PC-3 (cell line): Measurements from ENCODE around the gene ACADL. TPM values are rescaled to one million over a fixed set of nuclear protein-coding genes. Genes with fewer than 3 reads are reported as not detected.

Experiments
- ATAC-seq: fragments of 200-7000 bp; cut with Tn5 transposase; 2 replicates; pipeline ENCODE4 v1.9.1; 2020; ENCODE audit warnings: mild to moderate bottlenecking, moderate library complexity
- BruUV-seq: library from RNA; stranded (reverse); fragments of 400-500 nt; replicated peaks from 2 replicates; lab custom pipeline; 2021; lab: Mats Ljungman, UMichigan
- CTCF ChIA-PET: fragments of 300-600 bp; sonication (Branson Sonifier 250); formaldehyde crosslinking; loops from one replicate; lab custom pipeline; 2022; ENCODE audit warnings: antibody characterized with exemption; lab: Charles Lee
- POLR2A ChIA-PET: fragments of 300-600 bp; sonication (Branson Sonifier 250); formaldehyde crosslinking; loops from one replicate; lab custom pipeline; 2022; ENCODE audit warnings: antibody characterized with exemption; ENCODE audit not compliant: unreplicated experiment; lab: Charles Lee
- DNase-seq: peaks from one replicate; pipeline ENCODE4 v3.0.0-alpha.2; 2015
- H2AFZ ChIP-seq: fragments of 300-600 bp; sonication (generic); 2 replicates; pipeline ENCODE4 v1.6.0; 2016; ENCODE audit warnings: antibody characterized with exemption, low read length
- H3F3A ChIP-seq: fragments of 300-600 bp; sonication (generic); one replicate; pipeline ENCODE4 v1.6.0; 2017; ENCODE audit warnings: antibody characterized with exemption, low read length, control low read depth, mild to moderate bottlenecking; ENCODE audit not compliant: unreplicated experiment
- H3K27ac ChIP-seq: fragments of 300-600 bp; sonication (generic); 2 replicates; pipeline ENCODE4 v1.5.1; 2016; ENCODE audit warnings: mild to moderate bottlenecking, low read length
- H3K27me3 ChIP-seq: fragments of 300-600 bp; sonication (generic); 2 replicates; pipeline ENCODE4 v1.6.1; 2016; ENCODE audit warnings: low read length, mixed read lengths
- H3K36me3 ChIP-seq: fragments of 300-600 bp; sonication (generic); 2 replicates; pipeline ENCODE4 v1.6.1; 2016; ENCODE audit warnings: low read depth, mixed run types, low read length, mixed read lengths
- H3K4me1 ChIP-seq: fragments of 300-600 bp; sonication (generic); 2 replicates; pipeline ENCODE4 v1.5.1; 2016; ENCODE audit warnings: low read length; ENCODE audit not compliant: insufficient read depth
- H3K4me2 ChIP-seq: fragments of 300-600 bp; sonication (generic); 2 replicates; pipeline ENCODE4 v1.6.0; 2016; ENCODE audit warnings: low read length
- H3K4me3 ChIP-seq: fragments of 300-600 bp; sonication (generic); 2 replicates; pipeline ENCODE4 v1.5.1; 2016; ENCODE audit warnings: mild to moderate bottlenecking, low read length, mixed read lengths
- H3K79me2 ChIP-seq: fragments of 300-600 bp; sonication (generic); 2 replicates; pipeline ENCODE4 v1.6.1; 2017; ENCODE audit warnings: low read length, mixed read lengths
- H3K9ac ChIP-seq: fragments of 300-600 bp; sonication (generic); 2 replicates; pipeline ENCODE4 v1.6.0; 2016; ENCODE audit warnings: mild to moderate bottlenecking, low read length
- H3K9me2 ChIP-seq: fragments of 300-600 bp; sonication (generic); replicated peaks from 2 replicates; pipeline ENCODE4 v1.6.1; 2016; ENCODE audit warnings: mixed run types, low read length, mixed read lengths
- H3K9me3 ChIP-seq: fragments of 300-600 bp; sonication (generic); 2 replicates; pipeline ENCODE4 v1.6.1; 2016; ENCODE audit warnings: low read length, mixed read lengths
- H4K20me1 ChIP-seq: fragments of 300-600 bp; sonication (generic); 2 replicates; pipeline ENCODE4 v1.6.1; 2016; ENCODE audit warnings: low read length, mixed read lengths
- EZH2 ChIP-seq: fragments of 300-600 bp; sonication (generic); IDR thresholded peaks from one replicate; pipeline ENCODE4 v1.6.1; 2017; ENCODE audit warnings: antibody characterized with exemption, mild to moderate bottlenecking, low read length; ENCODE audit not compliant: unreplicated experiment
- EZH2phosphoT487 ChIP-seq: fragments of 300-600 bp; sonication (generic); IDR thresholded peaks from 2 replicates; pipeline ENCODE4 v1.6.1; 2018; ENCODE audit warnings: mild to moderate bottlenecking, antibody characterized with exemption, low read length, borderline replicate concordance
- intact Hi-C: fragments of 100-400 bp; cut with micrococcal nuclease; formaldehyde crosslinking; loops from 2 replicates; pipeline ENCODE4 v1.9.0; 2023
- total RNA-seq: library from RNA; depleted of rRNA; stranded (reverse); fragments of >200 nt; gene quantifications from 2 replicates; pipeline ENCODE4 v1.2.3, GENCODE V29; 2014
- TF ChIP-seq, protein P1 (sequence below): fragments of 300-600 bp; sonication (generic); conservative IDR thresholded peaks from 2 replicates; pipeline ENCODE4 v1.5.1; 2017; ENCODE audit warnings: antibody characterized with exemption, low read depth, mild to moderate bottlenecking, low read length

ACADL gene
- total RNA-seq, 1 experiment from 2014 or later, result 0.07 TPM

- no peaks in the 10 kb centered on the region for H3K9me2 ChIP-seq
- H3K9me3 ChIP-seq, result no peaks in the 10 kb centered on the region
- no peak overlapping the region for H2AFZ ChIP-seq
- no peaks in the 10 kb centered on the region for H3K79me2 ChIP-seq
- ATAC-seq (no peak), DNase-seq (no peak)
- ChIA-PET POLR2A (no interaction called here), CTCF (no interaction called here)
- H3K4me1 ChIP-seq, result no peaks in the 10 kb centered on the region
- no peak overlapping the region for H3K4me3 ChIP-seq
- no peak overlapping the region for H3K27ac ChIP-seq
- peaks cover 21% of the 10 kb centered on the region; the same call in 1 of the 2 replicates for H3K27me3 ChIP-seq
- TF ChIP-seq EZH2phosphoT487 (no peak), EZH2 (no peak)
- TF ChIP-seq, protein P1, sequence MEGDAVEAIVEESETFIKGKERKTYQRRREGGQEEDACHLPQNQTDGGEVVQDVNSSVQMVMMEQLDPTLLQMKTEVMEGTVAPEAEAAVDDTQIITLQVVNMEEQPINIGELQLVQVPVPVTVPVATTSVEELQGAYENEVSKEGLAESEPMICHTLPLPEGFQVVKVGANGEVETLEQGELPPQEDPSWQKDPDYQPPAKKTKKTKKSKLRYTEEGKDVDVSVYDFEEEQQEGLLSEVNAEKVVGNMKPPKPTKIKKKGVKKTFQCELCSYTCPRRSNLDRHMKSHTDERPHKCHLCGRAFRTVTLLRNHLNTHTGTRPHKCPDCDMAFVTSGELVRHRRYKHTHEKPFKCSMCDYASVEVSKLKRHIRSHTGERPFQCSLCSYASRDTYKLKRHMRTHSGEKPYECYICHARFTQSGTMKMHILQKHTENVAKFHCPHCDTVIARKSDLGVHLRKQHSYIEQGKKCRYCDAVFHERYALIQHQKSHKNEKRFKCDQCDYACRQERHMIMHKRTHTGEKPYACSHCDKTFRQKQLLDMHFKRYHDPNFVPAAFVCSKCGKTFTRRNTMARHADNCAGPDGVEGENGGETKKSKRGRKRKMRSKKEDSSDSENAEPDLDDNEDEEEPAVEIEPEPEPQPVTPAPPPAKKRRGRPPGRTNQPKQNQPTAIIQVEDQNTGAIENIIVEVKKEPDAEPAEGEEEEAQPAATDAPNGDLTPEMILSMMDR, result no peak
- no peaks in the 10 kb centered on the region for H3F3A ChIP-seq
- H4K20me1 ChIP-seq, result no peaks in the 10 kb centered on the region
- H3K36me3 ChIP-seq, result no peaks in the 10 kb centered on the region
- no TSS peak for BruUV-seq
- H3K4me2 ChIP-seq, result no peak overlapping the region
- intact Hi-C loops, result no loop called here
- no peak overlapping the region for H3K9ac ChIP-seq
Observed at GRCh38 chr2:210263841-210264240, 38.6 kb upstream of the ACADL start.

DNA sequence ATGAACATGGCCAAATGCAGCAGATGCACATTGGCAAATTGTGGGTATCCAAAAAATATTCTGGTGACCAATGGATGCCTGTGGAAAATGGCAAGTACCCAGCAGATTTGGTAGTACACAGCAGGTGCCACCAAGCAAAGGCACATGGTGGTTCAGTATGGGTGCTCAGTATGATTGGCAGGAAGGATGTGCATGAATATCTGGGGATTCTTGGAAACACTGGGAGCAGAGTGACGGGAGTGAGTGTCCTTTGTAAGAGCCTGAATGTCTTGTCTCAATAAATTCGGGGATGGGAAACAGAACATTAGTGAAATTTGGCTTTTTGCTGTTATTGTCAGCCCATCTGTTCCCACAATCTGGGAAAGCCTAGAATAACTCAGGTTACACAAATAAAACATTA is 36.8 kb upstream of the ACADL start:
- Histone ChIP-seq H3K9me2 (no peaks in the 10 kb centered on the region), H3K9ac (no peak overlapping the region), H3K36me3 (no peaks in the 10 kb centered on the region), H3F3A (no peaks in the 10 kb centered on the region), H3K9me3 (no peaks in the 10 kb centered on the region), H3K79me2 (no peaks in the 10 kb centered on the region), H4K20me1 (no peaks in the 10 kb centered on the region), H3K4me3 (no peak overlapping the region), H3K4me1 (no peaks in the 10 kb centered on the region), H3K4me2 (no peak overlapping the region), H3K27ac (no peak overlapping the region), H3K27me3 (peaks cover 21% of the 10 kb centered on the region; the same call in 1 of the 2 replicates), H2AFZ (no peak overlapping the region)
- ATAC-seq, result no peak
- no peak for DNase-seq
- CTCF ChIA-PET, result no interaction called here
- POLR2A ChIA-PET, result no interaction called here
- BruUV-seq, result no TSS peak
- intact Hi-C loops, result no loop called here
- TF ChIP-seq, protein P1, result no peak
- TF ChIP-seq EZH2phosphoT487 (no peak), EZH2 (no peak)

DNA sequence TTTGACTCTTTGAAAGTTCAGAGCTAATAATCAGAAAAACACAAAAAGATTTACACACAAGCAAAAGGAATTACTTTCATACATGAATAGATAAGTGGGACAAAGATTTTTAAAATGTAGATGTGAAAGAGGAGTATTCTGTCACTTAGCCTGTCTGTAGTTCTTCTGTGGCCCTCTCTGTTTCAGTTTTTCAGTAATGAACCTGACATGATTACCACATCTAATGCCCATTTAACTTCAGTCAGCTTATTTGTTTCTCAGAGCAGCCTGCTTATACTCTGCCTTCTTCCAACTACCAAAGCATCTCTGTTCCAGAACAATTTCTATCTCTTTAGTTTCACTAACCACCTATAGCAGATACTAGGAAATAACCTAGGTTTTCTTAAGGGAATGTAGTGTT is 34.4 kb upstream of the ACADL start:
- DNase-seq (no peak), ATAC-seq (no peak)
- Histone ChIP-seq H3K36me3 (no peaks in the 10 kb centered on the region), H2AFZ (no peak overlapping the region), H3K9me3 (no peaks in the 10 kb centered on the region), H3K4me2 (no peak overlapping the region), H3K4me3 (no peak overlapping the region), H3K9ac (no peak overlapping the region), H4K20me1 (no peaks in the 10 kb centered on the region), H3K79me2 (no peaks in the 10 kb centered on the region), H3K27ac (no peak overlapping the region), H3K9me2 (no peaks in the 10 kb centered on the region), H3F3A (no peaks in the 10 kb centered on the region), H3K4me1 (no peaks in the 10 kb centered on the region), H3K27me3 (peaks cover 21% of the 10 kb centered on the region; the same call in 1 of the 2 replicates)
- ChIA-PET POLR2A (no interaction called here), CTCF (no interaction called here)
- intact Hi-C loops, result no loop called here
- TF ChIP-seq, protein P1, result no peak
- no peak for TF ChIP-seq EZH2phosphoT487
- TF ChIP-seq EZH2, result no peak
- no TSS peak for BruUV-seq
